Neutrophil (primary cell): ENCODE data around the gene ERCC6.

ENCODE experiments used
- H3K27ac ChIP-seq: fragments of 200-600 bp; sonication (generic); 2 replicates; pipeline ENCODE4 v1.5.1; 2016; ENCODE audit warnings: mild to moderate bottlenecking, moderate library complexity
- H3K27me3 ChIP-seq: fragments of 200-600 bp; sonication (generic); 2 replicates; pipeline ENCODE4 v1.6.0; 2016; ENCODE audit warnings: mild to moderate bottlenecking
- H3K36me3 ChIP-seq: fragments of 200-600 bp; sonication (generic); 2 replicates; pipeline ENCODE4 v1.5.1; 2017
- H3K4me1 ChIP-seq, 2 experiments: fragments of 200-600 bp in 1 of 2; sonication (generic) in 1 of 2; 1 replicate in 1 of 2; 2 replicates in 1 of 2; pipeline versions ENCODE4 v1.5.1 to v1.6.1; 2013 to 2016; ENCODE audit warnings: low read depth in 1 of 2, low read length in 1 of 2, mild to moderate bottlenecking in 1 of 2, moderate library complexity in 1 of 2; ENCODE audit not compliant: control insufficient read depth in 1 of 2, insufficient read depth in 1 of 2
- H3K4me3 ChIP-seq, 2 experiments: fragments of 200-600 bp in 1 of 2; sonication (generic) in 1 of 2; 1 replicate in 1 of 2; 2 replicates in 1 of 2; pipeline ENCODE4 v1.5.1; 2013 to 2016; ENCODE audit warnings: low read depth in 1 of 2, low read length in 1 of 2, mild to moderate bottlenecking in 1 of 2, moderate library complexity in 1 of 2
- H3K9me3 ChIP-seq: fragments of 200-600 bp; sonication (generic); 2 replicates; pipeline ENCODE4 v1.5.1; 2016
- CTCF ChIP-seq: fragments of 200-600 bp; sonication (generic); IDR thresholded peaks from 2 replicates; pipeline ENCODE4 v1.5.1; 2016; ENCODE audit warnings: antibody characterized with exemption

Gene ERCC6

GRCh38 chr10:49505076-49505475 lies 33.8 kb downstream of the ERCC6 start:
- TF ChIP-seq CTCF = no peak
- H3K4me3 ChIP-seq = no peak overlapping the region
- H3K27ac ChIP-seq = no peak overlapping the region
- H3K27me3 ChIP-seq = no peaks in the 10 kb centered on the region
- H3K36me3 ChIP-seq = peaks cover 8% of the 10 kb centered on the region
- peaks cover 12 to 19% of the 10 kb centered on the region in 2 experiments for H3K4me1 ChIP-seq
- no peaks in the 10 kb centered on the region for H3K9me3 ChIP-seq

GRCh38 chr10:49504528-49504927 lies 34.4 kb downstream of the ERCC6 start:
- no peaks in the 10 kb centered on the region for H3K27me3 ChIP-seq

DNA sequence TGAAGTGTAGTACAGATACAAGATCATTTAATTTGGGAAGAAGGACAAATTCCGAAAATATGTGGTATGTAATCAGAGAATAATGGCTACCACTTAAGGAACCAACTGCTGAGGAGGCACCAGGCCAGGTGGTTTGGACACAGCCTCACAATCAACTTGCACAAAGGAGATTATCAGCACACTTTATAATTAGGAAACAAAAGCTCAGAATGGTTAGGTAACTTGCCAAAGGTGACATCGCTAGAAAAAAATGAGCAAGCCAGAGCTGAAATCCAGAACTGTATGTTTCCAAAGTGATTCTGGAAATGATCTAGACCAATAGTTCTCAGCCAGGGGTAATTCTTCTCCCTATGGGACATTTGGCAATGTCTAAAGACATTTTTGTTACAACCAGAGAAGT lies 36.6 kb downstream of the ERCC6 start:
- Histone ChIP-seq H3K36me3 (peaks cover 11% of the 10 kb centered on the region), H3K4me1 (no peaks in the 10 kb centered on the region), H3K9me3 (no peaks in the 10 kb centered on the region), H3K27me3 (no peaks in the 10 kb centered on the region), H3K27ac (no peak overlapping the region), H3K4me3 (no peak overlapping the region)
- TF ChIP-seq CTCF = no peak

More at GRCh38 chr10:49504528-49504927, 34.4 kb downstream of the ERCC6 start:
- H3K36me3 ChIP-seq = peaks cover 11% of the 10 kb centered on the region
- no peak overlapping the region for H3K27ac ChIP-seq
- no peaks in the 10 kb centered on the region for H3K9me3 ChIP-seq
- no peak overlapping the region for H3K4me3 ChIP-seq
- TF ChIP-seq CTCF = no peak
- peaks cover 12 to 19% of the 10 kb centered on the region in 2 experiments for H3K4me1 ChIP-seq

DNA sequence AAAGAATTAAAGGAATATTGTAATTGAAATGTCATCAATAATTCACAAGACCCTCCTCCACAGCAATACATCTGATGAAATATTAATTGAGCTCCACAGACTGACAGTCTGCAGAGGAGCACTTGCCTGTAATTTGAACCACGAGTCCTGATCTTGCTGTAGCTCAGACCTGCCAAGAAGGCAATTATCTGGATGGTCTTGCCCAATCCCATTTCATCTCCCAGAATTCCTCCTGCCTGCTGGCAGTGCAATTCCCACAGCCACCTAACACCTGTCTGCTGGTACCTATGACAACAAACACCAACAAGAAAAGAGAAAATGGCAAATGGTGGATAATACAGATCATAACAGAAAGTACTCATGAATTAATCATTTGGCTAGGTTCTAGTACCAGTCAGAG lies 38.5 kb downstream of the ERCC6 start:
- TF ChIP-seq CTCF = no peak
- Histone ChIP-seq H3K4me3 (no peak overlapping the region), H3K27me3 (no peaks in the 10 kb centered on the region), H3K27ac (no peak overlapping the region), H3K9me3 (no peaks in the 10 kb centered on the region), H3K36me3 (peaks cover 11% of the 10 kb centered on the region), H3K4me1 (no peaks in the 10 kb centered on the region)

DNA sequence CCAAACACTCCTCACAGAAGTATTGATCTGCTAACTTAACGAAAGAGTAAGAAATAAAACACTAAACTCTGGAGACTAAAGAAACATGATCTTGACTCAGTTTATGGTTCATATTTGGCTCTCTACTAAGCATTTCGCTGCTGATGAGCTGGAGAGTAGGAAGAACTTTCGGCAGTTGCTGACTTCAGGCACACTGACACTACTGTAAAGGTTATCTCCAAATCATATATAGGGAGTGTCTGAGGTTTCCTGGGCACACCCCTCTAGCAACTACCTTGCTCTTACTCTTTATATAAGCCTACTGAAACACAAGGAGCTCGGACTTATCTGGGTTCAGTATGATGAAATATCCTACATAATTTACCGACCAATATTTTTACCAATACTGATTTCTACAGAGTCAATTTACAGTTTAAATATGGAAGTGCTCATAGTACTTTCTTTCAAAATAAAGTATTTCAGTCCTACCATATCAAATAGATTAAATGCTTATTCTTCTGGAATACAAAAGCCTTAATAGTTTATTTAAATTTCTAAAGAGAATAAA lies 39.5 kb downstream of the ERCC6 start:
- Histone ChIP-seq H3K27ac (no peak overlapping the region), H3K4me3 (no peak overlapping the region), H3K36me3 (peaks cover 8% of the 10 kb centered on the region), H3K4me1 (no peaks in the 10 kb centered on the region), H3K9me3 (no peaks in the 10 kb centered on the region), H3K27me3 (no peaks in the 10 kb centered on the region)
- no peak for TF ChIP-seq CTCF

DNA sequence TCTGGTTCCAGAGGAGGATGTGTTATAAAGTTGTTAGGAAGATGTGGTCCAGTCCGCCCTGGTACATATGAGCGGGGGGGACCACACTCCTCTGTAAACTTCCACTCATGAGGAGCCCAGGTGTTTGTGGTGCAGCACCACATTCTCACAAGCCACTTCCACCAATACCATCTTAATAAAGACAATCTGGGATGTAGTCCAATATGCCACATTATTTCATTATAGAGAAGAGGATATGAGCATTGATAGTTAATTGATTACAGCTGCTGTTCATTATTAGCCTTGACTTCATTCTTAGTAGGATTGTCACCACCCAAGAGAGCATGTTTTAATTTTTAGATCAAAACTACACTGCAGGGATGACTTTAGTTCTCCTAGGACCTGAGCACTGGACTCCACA lies 40.5 kb downstream of the ERCC6 start:
- no peaks in the 10 kb centered on the region for H3K4me1 ChIP-seq
- peaks cover 8% of the 10 kb centered on the region for H3K36me3 ChIP-seq
- no peak for TF ChIP-seq CTCF
- H3K9me3 ChIP-seq = no peaks in the 10 kb centered on the region
- H3K4me3 ChIP-seq = no peak overlapping the region
- no peak overlapping the region for H3K27ac ChIP-seq
- no peaks in the 10 kb centered on the region for H3K27me3 ChIP-seq
